H1 (cell line): ENCODE data around the gene CACNA1E. TPM values are rescaled to one million over a fixed set of nuclear protein-coding genes. Genes with fewer than 3 reads are reported as not detected.

ENCODE experiments used
- ATF2 ChIP-seq: IDR thresholded peaks from 2 replicates; pipeline ENCODE4 v1.6.1; 2012; ENCODE audit warnings: low read length, inconsistent platforms
- E2F6 ChIP-seq: IDR thresholded peaks from 2 replicates; pipeline ENCODE4 v1.6.1; 2012; ENCODE audit warnings: inconsistent platforms
- POLR2AphosphoS5 ChIP-seq: IDR thresholded peaks from 2 replicates; pipeline ENCODE4 v1.6.1; 2011; ENCODE audit warnings: low read depth, low read length
- TAF1 ChIP-seq: IDR thresholded peaks from 2 replicates; pipeline ENCODE4 v1.6.1; 2011; ENCODE audit warnings: mild to moderate bottlenecking, low read depth, low read length
- polyA plus RNA-seq, 7 experiments: library from polyadenylated mRNA; depleted of rRNA in 3 of 7; stranded (reverse) in 5 of 7; unstranded in 2 of 7; fragments of >200 nt in 5 of 7; fragments of 200-250 nt in 2 of 7; gene quantifications; 1 replicate in 5 of 7; 2 replicates in 1 of 7; 4 replicates in 1 of 7; pipeline versions ENCODE4 v1.2.1 to v1.2.3, GENCODE V29; 2011 to 2013; ENCODE audit warnings: missing spikeins in 2 of 7, mixed read lengths in 2 of 7
- total RNA-seq: library from RNA; stranded (reverse); fragmentation: NEBNext Ultra II Directional; extraction: Animal tissue kit (Norgen Biotek cat#: 25700); gene quantifications from 2 replicates; pipeline ENCODE4 v1.2.1, GENCODE V29; 2021

CACNA1E gene
- total and polyA plus RNA-seq, 2 of the 8 experiments (the other 6 are each of a cell fraction or from before 2014, with no cell fraction given): 0.98 to 1.3 TPM

GRCh38 chr1:181448461-181448860, 34.9 kb upstream of the CACNA1E start (continued):
- TF ChIP-seq ATF2: no peak
- no peak for TF ChIP-seq TAF1
- no peak for TF ChIP-seq POLR2AphosphoS5
- no peak for TF ChIP-seq E2F6
- TF ChIP-seq, all 59 proteins: peak for 0
